ENCODE measurements around the gene OPCML.

GRCh38 chr11:133311230-133311629, 221.1 kb downstream of the OPCML start:
- TF ChIP-seq, protein P1, sequence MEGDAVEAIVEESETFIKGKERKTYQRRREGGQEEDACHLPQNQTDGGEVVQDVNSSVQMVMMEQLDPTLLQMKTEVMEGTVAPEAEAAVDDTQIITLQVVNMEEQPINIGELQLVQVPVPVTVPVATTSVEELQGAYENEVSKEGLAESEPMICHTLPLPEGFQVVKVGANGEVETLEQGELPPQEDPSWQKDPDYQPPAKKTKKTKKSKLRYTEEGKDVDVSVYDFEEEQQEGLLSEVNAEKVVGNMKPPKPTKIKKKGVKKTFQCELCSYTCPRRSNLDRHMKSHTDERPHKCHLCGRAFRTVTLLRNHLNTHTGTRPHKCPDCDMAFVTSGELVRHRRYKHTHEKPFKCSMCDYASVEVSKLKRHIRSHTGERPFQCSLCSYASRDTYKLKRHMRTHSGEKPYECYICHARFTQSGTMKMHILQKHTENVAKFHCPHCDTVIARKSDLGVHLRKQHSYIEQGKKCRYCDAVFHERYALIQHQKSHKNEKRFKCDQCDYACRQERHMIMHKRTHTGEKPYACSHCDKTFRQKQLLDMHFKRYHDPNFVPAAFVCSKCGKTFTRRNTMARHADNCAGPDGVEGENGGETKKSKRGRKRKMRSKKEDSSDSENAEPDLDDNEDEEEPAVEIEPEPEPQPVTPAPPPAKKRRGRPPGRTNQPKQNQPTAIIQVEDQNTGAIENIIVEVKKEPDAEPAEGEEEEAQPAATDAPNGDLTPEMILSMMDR (conservative IDR thresholded peaks at IDR 0.05; ENCODE audit: low read depth, low read length) = no peak
- no peak for TF ChIP-seq EZH2 (IDR thresholded peaks at IDR 0.05; ENCODE audit: low read length, unreplicated experiment)

Data from PC-3 (cell line).